ENCODE results near the gene FGF6. TPM values are rescaled to one million over a fixed set of nuclear protein-coding genes. Genes with fewer than 3 reads are reported as not detected.

Gene FGF6
- total RNA-seq, 6 experiments from 2014 or later, result not detected

DNA sequence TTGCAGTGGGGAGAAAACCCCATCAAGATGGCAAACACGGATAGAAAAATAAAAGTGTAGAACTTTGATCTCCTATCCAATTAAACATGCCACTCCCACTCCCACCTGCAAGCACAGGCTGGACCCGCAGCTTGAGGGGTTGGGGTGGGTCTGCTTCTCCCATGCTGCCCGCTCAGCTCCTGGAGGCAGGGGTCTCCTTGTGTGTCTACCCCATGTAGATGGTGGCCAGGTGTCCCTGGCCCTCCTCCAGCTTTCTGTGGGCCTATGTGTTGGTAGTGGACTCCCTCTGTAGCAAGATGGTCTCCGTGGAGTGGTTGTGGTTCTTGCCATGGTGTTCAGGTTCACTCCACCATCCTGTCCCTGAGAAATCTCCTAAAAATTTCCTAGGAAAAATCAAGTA lies 42.6 kb downstream of the FGF6 start:
- Mint-ChIP-seq H3K9me3 (peaks cover 4% of the 10 kb centered on the region; the same call in 1 of the 2 replicates), H3K36me3 (ENCODE audit: low read depth) (no peaks in the 10 kb centered on the region), H3K4me1 (ENCODE audit: low read depth) (no peaks in the 10 kb centered on the region), H3K27me3 (ENCODE audit: insufficient read depth) (peaks cover 10% of the 10 kb centered on the region), H3K27ac (no peak overlapping the region), H3K4me3 (no peak overlapping the region)
- no peak for TF ChIP-seq CTCF (IDR thresholded peaks at IDR 0.05)
- DNase-seq, result no peak

- DNase-seq, result no peak
- Mint-ChIP-seq H3K4me1 (ENCODE audit: low read depth) (no peaks in the 10 kb centered on the region), H3K27me3 (ENCODE audit: insufficient read depth) (peaks cover 5% of the 10 kb centered on the region), H3K36me3 (ENCODE audit: low read depth) (no peaks in the 10 kb centered on the region), H3K4me3 (no peak overlapping the region), H3K9me3 (peaks cover 4% of the 10 kb centered on the region; the same call in 1 of the 2 replicates), H3K27ac (no peak overlapping the region)
- TF ChIP-seq CTCF (IDR thresholded peaks at IDR 0.05), result no peak
These were observed 44.5 kb downstream of the FGF6 start for GRCh38 chr12:4401117-4401516.

DNA sequence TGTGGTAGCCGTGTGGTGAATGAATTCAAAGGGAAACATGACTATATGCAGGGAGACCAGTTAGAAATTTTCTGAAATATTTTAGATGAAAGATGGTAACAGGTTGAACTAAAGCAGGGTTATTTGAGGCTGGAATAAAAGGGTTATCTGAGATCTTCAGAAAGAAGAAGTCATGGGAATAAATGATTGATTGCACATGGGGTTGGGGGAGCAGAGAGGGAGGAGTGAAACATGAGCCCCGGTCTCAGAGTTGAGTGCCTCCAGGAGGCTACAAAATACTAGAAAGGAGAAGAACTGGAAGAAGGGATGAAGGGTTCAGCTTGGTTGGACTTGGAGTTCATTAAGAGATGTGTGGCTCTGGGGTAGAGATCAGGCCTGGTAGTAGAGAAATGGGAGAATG lies 49.8 kb downstream of the FGF6 start:
- Mint-ChIP-seq H3K36me3 (ENCODE audit: low read depth) (no peaks in the 10 kb centered on the region), H3K4me1 (ENCODE audit: low read depth) (no peaks in the 10 kb centered on the region), H3K27ac (no peak overlapping the region), H3K27me3 (ENCODE audit: insufficient read depth) (peaks cover 24% of the 10 kb centered on the region), H3K9me3 (no peaks in the 10 kb centered on the region), H3K4me3 (no peak overlapping the region)
- TF ChIP-seq CTCF (IDR thresholded peaks at IDR 0.05), result no peak
- DNase-seq, result no peak

DNA sequence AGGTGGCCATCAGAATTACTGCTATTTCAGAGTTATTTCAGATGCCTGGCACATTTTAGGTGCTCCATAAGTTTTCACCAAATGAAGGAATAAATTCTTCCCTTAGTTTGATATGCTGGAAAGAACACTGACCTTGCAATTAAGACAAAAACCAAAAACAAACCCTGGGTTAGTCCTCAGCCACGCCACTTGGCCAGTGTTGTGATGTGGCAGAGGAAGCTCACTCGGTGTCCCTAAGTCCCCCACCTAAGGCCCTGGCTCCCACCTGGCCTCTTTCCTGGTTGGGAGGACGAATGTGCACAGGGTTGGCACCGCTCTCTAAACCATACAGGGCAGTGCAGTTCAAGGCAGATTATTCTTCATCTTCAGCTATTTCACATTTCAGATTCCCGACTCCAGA lies 52.4 kb downstream of the FGF6 start:
- Mint-ChIP-seq H3K27ac (no peak overlapping the region), H3K27me3 (ENCODE audit: insufficient read depth) (peaks cover 24% of the 10 kb centered on the region), H3K9me3 (no peaks in the 10 kb centered on the region), H3K4me1 (ENCODE audit: low read depth) (no peaks in the 10 kb centered on the region), H3K36me3 (ENCODE audit: low read depth) (no peaks in the 10 kb centered on the region), H3K4me3 (no peak overlapping the region)
- no peak for TF ChIP-seq CTCF (IDR thresholded peaks at IDR 0.05)
- no peak for DNase-seq

DNA sequence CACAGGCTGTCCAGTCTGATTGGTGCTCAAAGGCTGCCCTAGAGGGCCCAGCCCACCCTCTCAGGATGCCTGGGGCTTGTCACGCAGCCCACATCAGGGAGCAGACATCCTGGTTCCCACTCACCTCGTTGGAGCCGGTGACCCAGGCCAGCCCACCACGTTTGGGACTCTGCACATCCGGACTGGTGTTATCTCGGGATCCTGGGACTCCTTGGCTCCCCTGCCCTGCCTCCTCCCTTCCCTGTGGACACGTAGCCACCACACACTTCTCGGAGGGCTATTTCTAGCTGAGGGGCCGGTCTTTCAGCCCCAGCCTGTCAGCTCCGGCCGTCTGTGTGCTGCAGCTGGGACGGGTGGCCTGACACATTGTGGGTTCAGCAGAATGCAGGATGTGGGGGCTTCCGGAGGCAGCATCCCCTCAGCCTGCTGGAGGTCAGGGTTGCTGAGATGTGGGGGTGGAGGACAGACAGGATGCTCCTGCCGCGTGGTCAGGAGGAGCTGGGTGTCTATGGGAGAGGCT lies 53.3 kb downstream of the FGF6 start:
- Mint-ChIP-seq H3K36me3 (ENCODE audit: low read depth) (no peaks in the 10 kb centered on the region), H3K4me1 (ENCODE audit: low read depth) (no peaks in the 10 kb centered on the region), H3K27me3 (ENCODE audit: insufficient read depth) (peaks cover 24% of the 10 kb centered on the region), H3K4me3 (no peak overlapping the region), H3K27ac (no peak overlapping the region), H3K9me3 (no peaks in the 10 kb centered on the region)
- no peak for TF ChIP-seq CTCF (IDR thresholded peaks at IDR 0.05)
- no peak for DNase-seq

DNA sequence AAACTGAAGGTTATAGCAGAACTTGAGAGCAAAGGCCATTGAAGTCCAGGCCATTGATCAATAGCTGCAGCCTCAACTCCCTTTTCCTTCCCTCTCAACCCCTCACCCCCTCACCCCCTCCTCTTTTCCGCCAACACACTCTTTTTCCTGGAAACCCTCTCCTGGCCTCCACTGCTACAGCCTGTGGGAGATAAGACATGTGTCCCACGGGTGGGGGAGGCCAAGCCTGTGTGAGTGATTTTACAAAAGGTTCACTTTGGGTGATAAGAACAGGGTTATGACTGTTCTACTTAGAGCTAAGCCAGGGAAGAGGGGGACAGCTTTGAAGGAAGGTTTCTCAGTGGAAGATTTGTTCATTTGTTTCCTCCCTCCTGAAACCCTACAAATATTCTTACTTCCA lies 57.0 kb downstream of the FGF6 start:
- no peaks in the 10 kb centered on the region for H3K4me1 Mint-ChIP-seq (ENCODE audit: low read depth)
- H3K4me3 Mint-ChIP-seq, result no peak overlapping the region
- no peak for TF ChIP-seq CTCF (IDR thresholded peaks at IDR 0.05)
- H3K9me3 Mint-ChIP-seq, result no peaks in the 10 kb centered on the region
- no peak overlapping the region for H3K27ac Mint-ChIP-seq
- no peaks in the 10 kb centered on the region for H3K36me3 Mint-ChIP-seq (ENCODE audit: low read depth)
- peaks cover 28% of the 10 kb centered on the region for H3K27me3 Mint-ChIP-seq (ENCODE audit: insufficient read depth)
- DNase-seq, result no peak

Measured in HFFc6 (cell line).